GM21825 (cell line): Measurements from ENCODE around the gene OIT3.

Experiments used
- ATAC-seq: cut with Tn5 transposase; IDR thresholded peaks from one replicate; pipeline ENCODE4 v1.9.1; 2021; ENCODE audit warnings: mild to moderate bottlenecking, moderate library complexity; ENCODE audit not compliant: unreplicated experiment

The OIT3 gene

GRCh38 chr10:72951760-72952159, 58.2 kb downstream of the OIT3 start:
- ATAC-seq = no peak

- no peak for ATAC-seq
These were observed 58.6 kb downstream of the OIT3 start for GRCh38 chr10:72952189-72952588.

- ATAC-seq = no peak
These were observed 59.2 kb downstream of the OIT3 start for GRCh38 chr10:72952642-72953158.

DNA sequence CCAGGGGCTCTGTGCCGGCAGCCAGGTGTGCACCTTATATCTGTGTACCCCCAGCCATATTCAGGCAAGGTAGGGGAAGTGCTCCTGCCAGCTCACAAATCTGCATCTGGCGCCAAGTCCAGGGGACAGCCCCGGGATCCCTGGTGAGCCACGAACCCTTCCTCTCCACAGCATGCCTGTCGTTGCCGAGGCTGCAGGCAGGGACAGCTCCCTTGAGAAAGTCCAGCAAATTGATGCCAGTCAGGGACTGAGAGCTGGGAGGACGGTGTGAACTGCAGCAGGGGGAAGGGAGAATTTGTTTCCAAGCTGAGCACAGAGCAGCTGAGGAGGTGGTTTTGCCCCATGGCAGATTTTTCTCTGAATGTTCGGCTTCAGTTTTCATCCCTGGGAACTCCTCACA, 60.1 kb downstream of the OIT3 start:
- no peak for ATAC-seq

- no peak for ATAC-seq
These were observed 60.7 kb downstream of the OIT3 start for GRCh38 chr10:72954230-72954595.

GRCh38 chr10:72954596-72955554, 61.3 kb downstream of the OIT3 start, which contains the start of gene PLA2G12B:
Gene PLA2G12B, minus strand, starts transcription at chr10:72954806. Its CDS starts 121 bp downstream, at chr10:72954685.
- no peak for ATAC-seq

GRCh38 chr10:72956001-72956400, 62.5 kb downstream of the OIT3 start:
- ATAC-seq = no peak

- no peak for ATAC-seq
These were observed 83.3 kb downstream of the OIT3 start for GRCh38 chr10:72976886-72977285.

DNA sequence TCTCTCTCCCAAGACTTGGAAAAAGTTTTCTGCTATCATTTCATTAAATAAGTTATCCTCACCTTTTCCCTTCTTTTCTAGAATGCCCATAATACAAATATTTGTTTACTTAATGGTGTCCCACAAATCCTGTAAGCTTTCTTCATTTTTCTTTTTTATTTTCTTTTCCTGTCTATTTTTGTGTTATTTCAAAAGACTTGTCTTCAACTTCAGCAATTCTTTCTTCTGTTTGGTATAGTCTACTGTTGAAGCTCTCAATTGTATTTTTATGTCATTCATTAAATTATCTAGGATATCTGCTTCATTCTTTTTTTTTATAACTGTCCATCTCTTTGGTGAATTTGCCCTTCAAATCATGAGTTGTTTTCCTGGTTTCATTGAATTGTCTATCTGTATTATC, 86.2 kb downstream of the OIT3 start:
- no peak for ATAC-seq

GRCh38 chr10:72980348-72980747, 86.8 kb downstream of the OIT3 start:
- ATAC-seq = no peak

- ATAC-seq = no peak
These were observed 87.7 kb downstream of the OIT3 start for GRCh38 chr10:72981028-72981881.

- no peak for ATAC-seq
These were observed 88.5 kb downstream of the OIT3 start for GRCh38 chr10:72981882-72982529.
